ENCODE results near the gene PHLDB3. TPM values are rescaled to one million over a fixed set of nuclear protein-coding genes. Genes with fewer than 3 reads are reported as not detected.

PHLDB3 gene
- total and polyA plus RNA-seq, 2 of the 13 experiments (the other 11 are each of a cell fraction or from before 2014, with no cell fraction given) = 11.3 to 14.5 TPM

- Histone ChIP-seq H3K9me3 (ENCODE audit: low read length) (no peaks in the 10 kb centered on the region), H3K27me3 (ENCODE audit: control insufficient read depth in 1 of 2, insufficient read depth in 2 of 2, low read length in 2 of 2) (no peaks in the 10 kb centered on the region), H3K27ac (ENCODE audit: extremely low read length, insufficient read depth, low read length) (no peak overlapping the region), H4K20me1 (ENCODE audit: insufficient read depth, low read length) (no peaks in the 10 kb centered on the region), H3K79me2 (ENCODE audit: insufficient read depth, low read length) (no peaks in the 10 kb centered on the region), H3K36me3 (replicated peaks in 1 of 2; ENCODE audit: control insufficient read depth in 1 of 2, insufficient read depth in 2 of 2, low read length in 2 of 2) (peaks cover 1 to 4% of the 10 kb centered on the region in 2 experiments; a peak in 1 of 5 replicates), H3K4me3 (replicated peaks in 1 of 3; ENCODE audit: insufficient read depth in 1 of 3, low read depth in 2 of 3, low read length in 3 of 3) (no peak overlapping the region), H3K4me2 (ENCODE audit: low read depth, low read length) (no peak overlapping the region), H3K9ac (ENCODE audit: insufficient read depth, low read depth, low read length) (no peak overlapping the region), H3K4me1 (ENCODE audit: insufficient read depth, low read length) (no peaks in the 10 kb centered on the region), H2AFZ (ENCODE audit: low read length) (no peak overlapping the region)
- no peak for TF ChIP-seq ZBTB25 (CRISPR knock-in tag; IDR thresholded peaks at IDR 0.05)
- no peak for TF ChIP-seq CEBPB (IDR thresholded peaks at IDR 0.05; ENCODE audit: borderline replicate concordance, low read depth, low read length)
- TF ChIP-seq IRF1 (CRISPR knock-in tag; IDR thresholded peaks at IDR 0.05; ENCODE audit: low read depth) = no peak
- no peak for TF ChIP-seq ZNF335 (CRISPR knock-in tag; IDR thresholded peaks at IDR 0.05)
- TF ChIP-seq SKIL (CRISPR knock-in tag; IDR thresholded peaks at IDR 0.05; ENCODE audit: borderline replicate concordance) = no peak
- TF ChIP-seq SNRNP70 (IDR thresholded peaks at IDR 0.05; ENCODE audit: low read depth, low read length) = no peak
- no peak for TF ChIP-seq CREB1 (IDR thresholded peaks at IDR 0.05)
- TF ChIP-seq CREB1 (CRISPR knock-in tag; IDR thresholded peaks at IDR 0.05) = no peak
- no peak for TF ChIP-seq ZNF512 (CRISPR knock-in tag; IDR thresholded peaks at IDR 0.05)
- TF ChIP-seq ZMAT5 (CRISPR knock-in tag; IDR thresholded peaks at IDR 0.05; ENCODE audit: borderline replicate concordance, low read depth) = no peak
- no peak for TF ChIP-seq REPIN1 (CRISPR knock-in tag; IDR thresholded peaks at IDR 0.05; ENCODE audit: borderline replicate concordance, low read depth)
- no peak for TF ChIP-seq CHD2 (IDR thresholded peaks at IDR 0.05; ENCODE audit: low read depth, low read length)
- TF ChIP-seq TRIM24 (CRISPR knock-in tag; IDR thresholded peaks at IDR 0.05) = no peak
- 84% methylated on average over 8 of the region's 8 CpGs for WGBS (ENCODE audit: low lambda C conversion rate)
- no TSS peak for BruUV-seq (replicated peaks)
- no peak for ATAC-seq
- in situ Hi-C loops (cut with HindIII; ENCODE audit: extremely low pct_ligation_motif_present, low pct_unique_long_range_greater_than_20kb) = no loop called here
- no peak for DNase-seq (ENCODE audit: low spot score)
- no peak for FAIRE-seq
- ChIA-PET CTCF (ENCODE audit: low intra/inter-chr PET ratio, low total read pairs) (no interaction called here), POLR2A (no interaction called here)
- intact Hi-C loops (cut with micrococcal nuclease; ENCODE audit: unreplicated experiment) = no loop called here
These were observed 16.4 kb downstream of the PHLDB3 start for GRCh38 chr19:43488179-43488578.
